Astrocyte (in vitro differentiated cells and primary cell): Measurements from ENCODE around the gene MMD.

Experiments used
- EZH2 ChIP-seq: IDR thresholded peaks from 2 replicates; pipeline ENCODE4 v1.6.1; 2012; ENCODE audit warnings: mild to moderate bottlenecking, low read length, inconsistent platforms; ENCODE audit not compliant: insufficient read depth
- TF ChIP-seq, protein P1 (sequence below): IDR thresholded peaks from 2 replicates; pipeline ENCODE4 v1.5.1; 2011; ENCODE audit warnings: low read depth, mild to moderate bottlenecking, inconsistent platforms, low read length, moderate library complexity; ENCODE audit not compliant: insufficient read depth

DNA sequence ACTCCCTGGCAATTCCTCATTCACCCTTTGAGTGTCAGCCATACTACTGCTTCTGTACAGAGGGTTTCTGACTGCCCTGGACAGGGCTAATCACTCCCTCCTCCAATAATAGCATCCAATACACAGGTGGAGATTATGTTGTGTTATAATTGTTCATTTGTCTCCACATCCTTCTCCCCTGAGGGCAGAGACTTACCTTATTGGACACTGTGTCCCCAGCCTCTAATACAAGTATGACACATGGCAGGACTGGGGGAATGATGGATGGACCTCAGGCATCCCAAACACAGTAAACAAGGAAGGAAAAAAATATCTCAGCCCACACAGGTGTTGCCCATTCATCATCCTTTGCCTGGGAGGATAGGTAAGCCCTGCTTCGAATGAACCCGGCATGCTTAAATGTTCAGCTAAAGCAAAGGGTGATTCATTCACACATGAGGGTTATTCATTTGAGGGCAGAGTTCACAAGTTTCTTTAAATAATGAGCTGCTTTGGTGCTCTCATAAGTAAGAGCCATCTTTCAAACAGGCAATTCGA, 34.8 kb downstream of the MMD start:
- TF ChIP-seq, protein P1, sequence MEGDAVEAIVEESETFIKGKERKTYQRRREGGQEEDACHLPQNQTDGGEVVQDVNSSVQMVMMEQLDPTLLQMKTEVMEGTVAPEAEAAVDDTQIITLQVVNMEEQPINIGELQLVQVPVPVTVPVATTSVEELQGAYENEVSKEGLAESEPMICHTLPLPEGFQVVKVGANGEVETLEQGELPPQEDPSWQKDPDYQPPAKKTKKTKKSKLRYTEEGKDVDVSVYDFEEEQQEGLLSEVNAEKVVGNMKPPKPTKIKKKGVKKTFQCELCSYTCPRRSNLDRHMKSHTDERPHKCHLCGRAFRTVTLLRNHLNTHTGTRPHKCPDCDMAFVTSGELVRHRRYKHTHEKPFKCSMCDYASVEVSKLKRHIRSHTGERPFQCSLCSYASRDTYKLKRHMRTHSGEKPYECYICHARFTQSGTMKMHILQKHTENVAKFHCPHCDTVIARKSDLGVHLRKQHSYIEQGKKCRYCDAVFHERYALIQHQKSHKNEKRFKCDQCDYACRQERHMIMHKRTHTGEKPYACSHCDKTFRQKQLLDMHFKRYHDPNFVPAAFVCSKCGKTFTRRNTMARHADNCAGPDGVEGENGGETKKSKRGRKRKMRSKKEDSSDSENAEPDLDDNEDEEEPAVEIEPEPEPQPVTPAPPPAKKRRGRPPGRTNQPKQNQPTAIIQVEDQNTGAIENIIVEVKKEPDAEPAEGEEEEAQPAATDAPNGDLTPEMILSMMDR, result no peak
- no peak for TF ChIP-seq EZH2
